ENCODE data around the gene NPFF. TPM values are rescaled to one million over a fixed set of nuclear protein-coding genes. Genes with fewer than 3 reads are reported as not detected.
A peak's percentile ranks its signal among the peaks of the same experiment; 100 is the strongest.
"Not testable (repeated sequence)": the region's sequence is repeated elsewhere in the genome, so short reads cannot be mapped to it uniquely, and the experiment has no call there.

Gene NPFF, protein sequence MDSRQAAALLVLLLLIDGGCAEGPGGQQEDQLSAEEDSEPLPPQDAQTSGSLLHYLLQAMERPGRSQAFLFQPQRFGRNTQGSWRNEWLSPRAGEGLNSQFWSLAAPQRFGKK
- not detected for total RNA-seq

DNA sequence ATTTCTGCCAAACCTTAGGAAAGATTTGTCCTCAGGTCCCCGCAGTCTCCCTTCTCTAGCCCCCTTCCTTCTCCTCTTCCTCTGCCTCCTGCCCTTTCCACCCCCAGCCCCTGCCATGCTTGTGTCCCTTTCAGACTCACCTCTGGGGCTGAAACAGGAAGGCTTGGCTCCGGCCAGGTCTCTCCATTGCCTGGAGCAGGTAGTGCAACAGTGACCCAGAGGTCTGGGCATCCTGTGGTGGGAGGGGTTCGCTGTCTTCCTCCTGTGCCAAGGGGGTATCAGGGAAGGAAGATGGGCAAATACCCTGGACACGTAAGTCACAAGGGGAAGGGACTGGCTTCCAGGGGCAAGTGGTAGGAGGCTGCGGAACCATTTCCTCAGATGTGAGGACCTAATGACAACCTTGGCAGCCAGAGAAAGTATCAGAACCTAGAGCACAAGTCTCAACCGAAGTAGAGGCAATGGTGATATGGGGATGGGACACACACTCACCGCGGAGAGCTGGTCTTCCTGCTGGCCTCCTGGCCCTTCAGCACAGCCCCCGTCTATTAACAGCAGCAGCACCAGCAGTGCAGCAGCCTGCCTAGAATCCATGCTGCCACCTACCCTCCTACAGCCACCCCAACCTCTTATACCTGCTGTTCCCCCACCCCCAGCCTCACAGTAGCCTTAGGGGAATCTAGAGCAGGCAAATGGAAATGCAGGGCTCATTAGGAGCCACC is at the start of gene NPFF:
Gene NPFF, minus strand, starts transcription at position 604 of the 722 bp plus-strand sequence. Its CDS starts 10 bp downstream, at position 594.
- H3K36me3 ChIP-seq: peaks cover 0 to 35% of the 10 kb centered on the region in 2 donors
- intact Hi-C loops (cut with DNase I): loop anchor here (2.0 kb wide), 1 partner anchor 156 kb away; no protein-coding TSS in a partner anchor
- H3K4me1 ChIP-seq: peaks cover 37% of the 10 kb centered on the region
- DNase-seq (ENCODE audit: extremely low spot score in 2 of 2): no peak
- TF ChIP-seq, protein P1, sequence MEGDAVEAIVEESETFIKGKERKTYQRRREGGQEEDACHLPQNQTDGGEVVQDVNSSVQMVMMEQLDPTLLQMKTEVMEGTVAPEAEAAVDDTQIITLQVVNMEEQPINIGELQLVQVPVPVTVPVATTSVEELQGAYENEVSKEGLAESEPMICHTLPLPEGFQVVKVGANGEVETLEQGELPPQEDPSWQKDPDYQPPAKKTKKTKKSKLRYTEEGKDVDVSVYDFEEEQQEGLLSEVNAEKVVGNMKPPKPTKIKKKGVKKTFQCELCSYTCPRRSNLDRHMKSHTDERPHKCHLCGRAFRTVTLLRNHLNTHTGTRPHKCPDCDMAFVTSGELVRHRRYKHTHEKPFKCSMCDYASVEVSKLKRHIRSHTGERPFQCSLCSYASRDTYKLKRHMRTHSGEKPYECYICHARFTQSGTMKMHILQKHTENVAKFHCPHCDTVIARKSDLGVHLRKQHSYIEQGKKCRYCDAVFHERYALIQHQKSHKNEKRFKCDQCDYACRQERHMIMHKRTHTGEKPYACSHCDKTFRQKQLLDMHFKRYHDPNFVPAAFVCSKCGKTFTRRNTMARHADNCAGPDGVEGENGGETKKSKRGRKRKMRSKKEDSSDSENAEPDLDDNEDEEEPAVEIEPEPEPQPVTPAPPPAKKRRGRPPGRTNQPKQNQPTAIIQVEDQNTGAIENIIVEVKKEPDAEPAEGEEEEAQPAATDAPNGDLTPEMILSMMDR (IDR thresholded peaks at IDR 0.05): no peak
- no peak for TF ChIP-seq POLR2A (IDR thresholded peaks at IDR 0.05)
- TF ChIP-seq POLR2AphosphoS5 (IDR thresholded peaks at IDR 0.05; ENCODE audit: insufficient read depth in 1 of 2, low read depth in 1 of 2): no peak
- H3K9me3 ChIP-seq: no peaks in the 10 kb centered on the region
- no peaks in the 10 kb centered on the region for H3K27me3 ChIP-seq
- peak within 1 kb of the TSS; percentile 48 for H3K27ac ChIP-seq
- H3K4me3 ChIP-seq: no peak within 1 kb of the TSS

DNA sequence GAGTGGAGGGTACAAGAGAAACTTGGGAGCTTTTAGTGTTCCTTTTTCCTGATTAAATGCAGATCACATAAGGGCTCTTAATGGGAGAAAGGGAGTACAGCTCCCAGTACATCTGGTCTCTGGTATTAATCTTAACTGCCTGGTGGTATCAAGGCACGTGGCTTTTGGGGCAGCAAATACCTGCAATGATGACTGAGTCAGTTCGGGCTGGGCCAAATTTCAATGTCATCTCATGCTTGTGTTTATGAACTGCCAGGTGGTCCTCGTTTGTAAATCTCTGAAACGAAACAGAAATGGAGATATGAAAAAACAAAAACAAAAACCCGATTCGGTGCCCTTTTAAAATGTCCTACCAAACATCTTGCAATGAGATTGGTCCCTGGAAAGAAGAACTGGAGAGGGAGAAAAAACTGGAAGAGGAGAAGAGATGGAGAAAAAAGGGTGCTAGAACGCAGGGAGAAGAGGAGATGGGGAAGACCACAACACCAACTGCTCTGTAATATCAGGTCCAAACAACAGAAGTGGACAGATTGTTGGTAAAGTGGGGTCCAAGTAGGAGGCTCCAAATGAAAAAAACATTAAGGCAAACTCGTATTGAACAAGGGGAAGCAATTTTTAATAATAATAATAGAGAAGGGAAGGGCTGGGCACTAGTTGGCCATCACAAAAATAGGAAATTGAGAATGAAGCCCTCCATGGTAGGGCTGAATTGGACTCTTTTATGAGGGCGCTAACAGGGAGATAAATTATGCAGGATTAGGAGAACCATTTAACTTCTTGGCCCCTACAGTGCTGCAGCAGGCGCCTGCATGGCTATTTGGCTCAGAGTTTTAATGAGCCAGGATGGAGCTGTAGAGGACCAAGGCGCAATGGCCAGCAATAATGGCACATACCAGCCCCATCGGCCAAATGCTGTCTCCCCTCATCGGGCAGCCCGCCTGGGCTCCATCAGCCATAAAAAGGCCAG is 45.4 kb upstream of the NPFF start:
- intact Hi-C loops (cut with DNase I): no loop called here
- Histone ChIP-seq H3K4me1 (no peaks in the 10 kb centered on the region), H3K9me3 (no peaks in the 10 kb centered on the region), H3K36me3 (peaks cover 0 to 33% of the 10 kb centered on the region in 2 donors), H3K4me3 (no peak overlapping the region), H3K27ac (no peak overlapping the region), H3K27me3 (no peaks in the 10 kb centered on the region)
- TF ChIP-seq, protein P1 (IDR thresholded peaks at IDR 0.05): no peak
- TF ChIP-seq POLR2AphosphoS5 (IDR thresholded peaks at IDR 0.05; ENCODE audit: insufficient read depth in 1 of 2, low read depth in 1 of 2): no peak
- no peak for TF ChIP-seq POLR2A (IDR thresholded peaks at IDR 0.05)
- no peak for DNase-seq (ENCODE audit: extremely low spot score in 2 of 2)

DNA sequence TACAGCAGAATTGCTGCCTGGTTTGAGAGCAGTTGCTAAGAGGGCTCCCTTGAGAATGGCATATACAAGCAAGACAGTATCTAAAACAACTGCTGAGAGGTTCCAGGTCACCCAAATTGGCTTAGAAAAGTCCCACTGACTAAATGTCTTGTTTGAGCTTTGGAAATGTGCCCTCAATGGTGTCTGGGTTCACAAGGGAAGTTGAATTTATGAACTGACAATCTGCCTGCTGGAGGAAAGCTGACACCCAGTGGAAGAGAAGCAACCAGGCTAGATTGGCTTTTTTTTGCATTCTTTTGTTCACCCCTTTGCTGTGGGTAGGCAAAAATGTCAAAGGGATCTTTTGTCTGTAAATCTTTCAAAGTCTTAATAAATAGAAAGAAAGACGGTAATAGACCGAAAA is 44.6 kb upstream of the NPFF start:
- no peaks in the 10 kb centered on the region for H3K27me3 ChIP-seq
- DNase-seq (ENCODE audit: extremely low spot score in 2 of 2): no peak
- no peaks in the 10 kb centered on the region for H3K4me1 ChIP-seq
- H3K4me3 ChIP-seq: no peak overlapping the region
- peaks cover 0 to 38% of the 10 kb centered on the region in 2 donors for H3K36me3 ChIP-seq
- H3K27ac ChIP-seq: no peak overlapping the region
- TF ChIP-seq POLR2A (IDR thresholded peaks at IDR 0.05): no peak
- no peak for TF ChIP-seq POLR2AphosphoS5 (IDR thresholded peaks at IDR 0.05; ENCODE audit: insufficient read depth in 1 of 2, low read depth in 1 of 2)
- TF ChIP-seq, protein P1 (IDR thresholded peaks at IDR 0.05): no peak
- intact Hi-C loops (cut with DNase I): no loop called here
- no peaks in the 10 kb centered on the region for H3K9me3 ChIP-seq

DNA sequence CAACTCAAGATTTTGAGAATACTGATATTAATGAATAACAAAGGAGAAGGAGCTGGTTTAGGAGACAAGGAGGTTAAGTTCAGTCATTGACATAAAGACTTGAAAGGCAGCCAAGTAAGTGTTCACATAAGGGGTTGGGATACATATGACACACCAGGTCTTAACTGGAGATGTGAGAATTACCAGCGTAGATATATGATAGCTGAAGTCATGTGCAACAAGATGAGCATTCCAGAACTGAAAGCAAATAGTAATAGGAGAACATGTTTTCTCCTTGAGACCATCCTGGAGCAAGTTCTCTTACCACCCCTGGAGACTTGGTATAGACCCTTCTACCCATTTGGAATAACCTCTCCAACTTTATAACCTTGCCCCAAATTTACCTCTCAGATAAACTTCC is 43.3 kb upstream of the NPFF start:
- Histone ChIP-seq H3K27me3 (no peaks in the 10 kb centered on the region), H3K4me1 (no peaks in the 10 kb centered on the region), H3K4me3 (no peak overlapping the region), H3K27ac (no peak overlapping the region), H3K36me3 (peaks cover 0 to 38% of the 10 kb centered on the region in 2 donors), H3K9me3 (no peaks in the 10 kb centered on the region)
- intact Hi-C loops (cut with DNase I): no loop called here
- TF ChIP-seq POLR2A (IDR thresholded peaks at IDR 0.05) (no peak), POLR2AphosphoS5 (IDR thresholded peaks at IDR 0.05; ENCODE audit: insufficient read depth in 1 of 2, low read depth in 1 of 2) (no peak)
- TF ChIP-seq, protein P1 (IDR thresholded peaks at IDR 0.05): no peak
- no peak for DNase-seq (ENCODE audit: extremely low spot score in 2 of 2)

DNA sequence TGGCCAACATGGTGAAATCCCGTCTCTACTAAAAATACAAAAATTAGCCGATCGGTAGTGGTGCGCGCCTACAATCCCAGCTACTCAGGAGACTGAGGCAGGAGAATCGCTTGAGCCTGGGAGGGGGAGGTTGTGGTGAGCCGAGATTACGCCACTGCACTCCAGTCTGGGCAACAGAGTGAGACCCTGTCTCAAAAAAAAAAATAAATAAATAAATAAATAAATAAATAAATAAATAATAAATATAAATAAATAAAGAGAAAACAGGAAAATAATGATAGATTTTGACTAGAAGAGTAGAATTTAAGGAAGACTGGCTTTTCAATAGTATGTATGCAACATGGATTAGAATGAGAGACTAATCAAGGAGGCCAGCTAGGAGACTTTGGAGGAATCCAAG is 42.8 kb upstream of the NPFF start:
- intact Hi-C loops (cut with DNase I); H3K9me3 ChIP-seq; DNase-seq (ENCODE audit: extremely low spot score in 2 of 2); H3K4me1 ChIP-seq; H3K27ac ChIP-seq; H3K27me3 ChIP-seq; H3K4me3 ChIP-seq: not testable (repeated sequence)
- H3K36me3 ChIP-seq: peaks cover 0 to 38% of the 10 kb centered on the region in 2 donors

DNA sequence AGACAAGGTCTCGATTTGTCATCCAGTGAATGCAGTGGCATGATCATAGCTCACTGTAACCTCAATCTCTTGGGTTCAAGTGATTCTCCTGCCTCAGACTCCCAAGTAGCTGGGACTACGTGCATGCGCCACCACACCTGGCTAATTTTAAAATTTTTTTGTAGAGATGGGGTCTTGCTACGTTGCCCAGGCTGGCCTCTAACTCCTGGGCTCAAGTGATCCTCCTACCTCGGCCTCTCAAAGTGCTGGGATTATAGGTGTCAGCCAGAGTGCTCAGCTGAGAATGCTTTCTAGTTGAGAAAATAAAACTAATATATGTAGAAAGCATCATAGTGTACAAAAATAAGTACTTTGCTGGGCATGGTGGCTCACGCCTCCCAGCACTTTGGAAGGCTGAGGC is 41.1 kb upstream of the NPFF start:
- DNase-seq (ENCODE audit: extremely low spot score in 2 of 2); H3K27ac ChIP-seq; H3K4me3 ChIP-seq; H3K9me3 ChIP-seq; intact Hi-C loops (cut with DNase I); H3K4me1 ChIP-seq; H3K27me3 ChIP-seq: not testable (repeated sequence)
- peaks cover 0 to 38% of the 10 kb centered on the region in 2 donors for H3K36me3 ChIP-seq
